ENCODE data around the gene TASP1.
"Not testable (repeated sequence)": the region's sequence is repeated elsewhere in the genome, so short reads cannot be mapped to it uniquely, and the experiment has no call there.

The TASP1 gene

GRCh38 chr20:13396826-13397225 lies 241.9 kb downstream of the TASP1 start:
- DNase-seq (ENCODE audit: low spot score): no peak

GRCh38 chr20:13396022-13396421 lies 242.7 kb downstream of the TASP1 start:
- DNase-seq (ENCODE audit: low spot score): no peak

- no peak for DNase-seq (ENCODE audit: low spot score)
Observed at GRCh38 chr20:13395232-13395631, 243.5 kb downstream of the TASP1 start.

- no peak for DNase-seq (ENCODE audit: low spot score)
Observed at GRCh38 chr20:13392391-13392790, 246.3 kb downstream of the TASP1 start.

- no peak for DNase-seq (ENCODE audit: low spot score)
Observed at GRCh38 chr20:13389115-13389514, 249.6 kb downstream of the TASP1 start.

- DNase-seq (ENCODE audit: low spot score): no peak
Observed at GRCh38 chr20:13384132-13384531, 254.6 kb downstream of the TASP1 start.

GRCh38 chr20:13382786-13383185 lies 255.9 kb downstream of the TASP1 start:
- DNase-seq (ENCODE audit: low spot score): no peak

GRCh38 chr20:13380497-13381229 lies 258.1 kb downstream of the TASP1 start:
- not testable (repeated sequence) for DNase-seq (ENCODE audit: low spot score)

- no peak for DNase-seq (ENCODE audit: low spot score)
Observed at GRCh38 chr20:13373400-13373799, 265.3 kb downstream of the TASP1 start.

- no peak for DNase-seq (ENCODE audit: low spot score)
Observed at GRCh38 chr20:13364278-13365170, 274.2 kb downstream of the TASP1 start.

- no peak for DNase-seq (ENCODE audit: low spot score)
Observed at GRCh38 chr20:13363473-13363872, 275.3 kb downstream of the TASP1 start.

- DNase-seq (ENCODE audit: low spot score): not testable (repeated sequence)
Observed at GRCh38 chr20:13362165-13362564, 276.6 kb downstream of the TASP1 start.

- not testable (repeated sequence) for DNase-seq (ENCODE audit: low spot score)
Observed at GRCh38 chr20:13358936-13359335, 279.8 kb downstream of the TASP1 start.

- not testable (repeated sequence) for DNase-seq (ENCODE audit: low spot score)
Observed at GRCh38 chr20:13357782-13358181, 280.9 kb downstream of the TASP1 start.

- no peak for DNase-seq (ENCODE audit: low spot score)
Observed at GRCh38 chr20:13356591-13356990, 282.1 kb downstream of the TASP1 start.

- DNase-seq (ENCODE audit: low spot score): no peak
Observed at GRCh38 chr20:13355941-13356486, 282.7 kb downstream of the TASP1 start.

GRCh38 chr20:13355411-13355810 lies 283.3 kb downstream of the TASP1 start:
- no peak for DNase-seq (ENCODE audit: low spot score)

- no peak for DNase-seq (ENCODE audit: low spot score)
Observed at GRCh38 chr20:13353261-13353945, 285.3 kb downstream of the TASP1 start.

- DNase-seq (ENCODE audit: low spot score): no peak
Observed at GRCh38 chr20:13349235-13349604, 289.5 kb downstream of the TASP1 start.

- no peak for DNase-seq (ENCODE audit: low spot score)
Observed at GRCh38 chr20:13348311-13349234, 290.2 kb downstream of the TASP1 start.

GRCh38 chr20:13344671-13345070 lies 294.1 kb downstream of the TASP1 start:
- no peak for DNase-seq (ENCODE audit: low spot score)

Data from germinal center (tissue), 1 donor.